ENCODE data around the gene CDYL.

CDYL gene

GRCh38 chr6:4973415-4973814 lies 197.2 kb downstream of the CDYL start:
- no peak for DNase-seq (ENCODE audit: low spot score)
- TF ChIP-seq CTCF (IDR thresholded peaks at IDR 0.05; ENCODE audit: extremely low read depth, missing control alignments): no peak

GRCh38 chr6:4973982-4974745 lies 198.0 kb downstream of the CDYL start:
- no peak for DNase-seq (ENCODE audit: low spot score)
- TF ChIP-seq CTCF (IDR thresholded peaks at IDR 0.05; ENCODE audit: extremely low read depth, missing control alignments): no peak

DNA sequence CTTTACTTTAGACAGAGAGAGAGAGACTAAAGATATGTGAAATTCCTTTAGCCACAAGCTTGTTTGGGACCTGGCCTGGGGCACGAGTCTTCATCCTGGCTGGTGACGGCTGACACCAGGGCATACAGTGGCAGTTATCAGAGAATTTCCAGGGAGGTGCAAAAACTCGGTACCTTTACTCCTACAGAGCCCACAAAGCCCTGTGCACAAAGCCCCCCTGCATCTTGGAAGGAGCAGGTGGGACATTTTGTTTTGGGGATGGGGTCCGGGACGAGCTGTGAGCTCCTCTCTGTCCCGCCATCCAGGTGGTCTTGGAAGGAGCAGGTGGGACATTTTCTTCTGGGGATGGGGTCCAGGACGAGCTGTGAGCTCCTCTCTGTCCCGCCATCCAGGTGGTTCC lies 198.8 kb downstream of the CDYL start:
- DNase-seq (ENCODE audit: low spot score): no peak
- TF ChIP-seq CTCF (IDR thresholded peaks at IDR 0.05; ENCODE audit: extremely low read depth, missing control alignments): no peak

DNA sequence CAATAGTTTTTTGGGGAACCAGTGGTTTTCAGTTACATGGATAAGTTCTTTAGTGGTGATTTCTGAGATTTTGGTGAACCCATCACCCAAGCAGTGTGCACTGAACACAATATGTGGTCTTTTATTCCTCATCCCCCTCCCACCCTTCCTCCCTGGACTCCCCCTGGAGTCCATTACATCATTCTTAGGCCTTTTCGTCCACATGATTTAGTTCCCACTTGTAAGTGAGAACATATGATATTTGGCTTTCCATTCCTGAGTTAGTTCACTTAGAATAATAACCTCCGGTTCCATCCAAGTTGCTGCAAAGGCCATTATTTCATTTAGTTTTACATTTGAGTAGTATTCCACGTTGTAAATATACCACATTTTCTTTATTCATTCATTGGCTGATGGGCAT lies 199.3 kb downstream of the CDYL start:
- no peak for DNase-seq (ENCODE audit: low spot score)
- no peak for TF ChIP-seq CTCF (IDR thresholded peaks at IDR 0.05; ENCODE audit: extremely low read depth, missing control alignments)

- no peak for DNase-seq (ENCODE audit: low spot score)
Observed at GRCh38 chr6:4977468-4977867, 201.3 kb downstream of the CDYL start.

GRCh38 chr6:4979426-4979825 lies 203.2 kb downstream of the CDYL start:
- no peak for TF ChIP-seq CTCF (IDR thresholded peaks at IDR 0.05; ENCODE audit: extremely low read depth, missing control alignments)
- no peak for DNase-seq (ENCODE audit: low spot score)

More at GRCh38 chr6:4977468-4977867, 201.3 kb downstream of the CDYL start:
- no peak for TF ChIP-seq CTCF (IDR thresholded peaks at IDR 0.05; ENCODE audit: extremely low read depth, missing control alignments)

DNA sequence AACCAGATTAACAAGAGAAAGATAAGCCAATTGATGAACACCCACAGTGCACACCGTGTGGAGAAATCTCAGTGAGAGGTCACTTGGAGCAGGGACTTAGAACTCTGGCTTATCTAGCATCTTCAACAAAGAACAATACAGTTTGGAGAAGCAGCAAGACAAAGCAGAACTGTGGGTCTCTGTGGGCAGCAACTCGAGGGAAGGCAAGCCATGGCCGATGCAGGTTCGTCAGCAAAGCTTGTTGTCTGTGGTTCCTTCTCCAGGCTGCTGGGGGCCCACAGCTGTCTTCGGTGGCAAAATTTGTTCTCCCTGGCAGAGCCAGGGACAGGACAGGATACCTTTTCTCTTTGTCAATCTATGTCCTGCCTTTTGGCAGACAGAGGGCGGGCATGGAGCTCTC lies 205.6 kb downstream of the CDYL start:
- no peak for TF ChIP-seq CTCF (IDR thresholded peaks at IDR 0.05; ENCODE audit: extremely low read depth, missing control alignments)
- DNase-seq (ENCODE audit: low spot score): no peak

All from GM20000 (cell line).